ENCODE results near the gene MAP3K2.

MAP3K2 gene

DNA sequence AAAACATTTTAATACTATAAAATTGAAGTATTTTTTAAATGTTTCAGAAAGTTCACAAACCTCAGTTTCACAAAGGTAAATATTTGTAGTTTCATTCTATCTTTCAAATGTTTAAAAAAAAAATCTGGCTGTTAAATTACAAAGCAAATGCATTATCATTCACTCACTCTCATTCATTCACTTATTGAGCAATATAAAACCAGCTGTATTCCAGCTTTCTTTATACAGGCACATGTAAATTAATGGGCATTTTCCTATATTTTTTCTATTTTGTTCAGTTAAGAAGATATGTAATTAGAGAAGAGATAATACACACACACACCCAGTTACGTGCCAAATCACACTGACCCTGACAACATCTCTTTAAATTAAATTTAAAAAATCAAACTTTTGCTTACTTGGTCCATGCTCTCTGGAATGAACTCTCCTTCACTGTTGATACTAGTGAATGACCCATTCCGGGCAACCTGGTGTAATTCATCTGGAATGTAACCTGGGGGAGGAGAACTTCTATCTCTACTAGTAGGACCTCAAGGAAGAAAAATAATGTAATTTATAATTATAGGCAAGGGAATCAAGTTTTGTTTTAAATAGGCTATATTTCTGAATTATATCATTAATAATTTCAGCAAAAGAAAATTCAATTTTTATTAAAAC, 61.4 kb downstream of the MAP3K2 start:
- H3K36me3 ChIP-seq (ENCODE audit: insufficient read depth, low read length) = peaks cover 35% of the 10 kb centered on the region
- H3K9ac ChIP-seq (ENCODE audit: low read depth, low read length) = no peak overlapping the region
- no peaks in the 10 kb centered on the region for H3K9me3 ChIP-seq (replicated peaks; ENCODE audit: low read length)
- no peak overlapping the region for H3K4me2 ChIP-seq (ENCODE audit: low read length)
- H3K27me3 ChIP-seq (ENCODE audit: control insufficient read depth, insufficient read depth, low read length) = no peaks in the 10 kb centered on the region
- H3K4me1 ChIP-seq (ENCODE audit: control insufficient read depth, insufficient read depth, low read length) = no peaks in the 10 kb centered on the region
- no peak overlapping the region for H3K4me3 ChIP-seq (ENCODE audit: low read length)

- Histone ChIP-seq H3K4me3 (ENCODE audit: low read length) (no peak overlapping the region), H3K4me2 (ENCODE audit: low read length) (no peak overlapping the region), H3K27me3 (ENCODE audit: control insufficient read depth, insufficient read depth, low read length) (no peaks in the 10 kb centered on the region), H3K9me3 (replicated peaks; ENCODE audit: low read length) (no peaks in the 10 kb centered on the region), H3K9ac (ENCODE audit: low read depth, low read length) (no peak overlapping the region), H3K36me3 (ENCODE audit: insufficient read depth, low read length) (peaks cover 43% of the 10 kb centered on the region), H3K4me1 (ENCODE audit: control insufficient read depth, insufficient read depth, low read length) (no peaks in the 10 kb centered on the region)
Observed at GRCh38 chr2:127324635-127325034, 63.1 kb downstream of the MAP3K2 start.

DNA sequence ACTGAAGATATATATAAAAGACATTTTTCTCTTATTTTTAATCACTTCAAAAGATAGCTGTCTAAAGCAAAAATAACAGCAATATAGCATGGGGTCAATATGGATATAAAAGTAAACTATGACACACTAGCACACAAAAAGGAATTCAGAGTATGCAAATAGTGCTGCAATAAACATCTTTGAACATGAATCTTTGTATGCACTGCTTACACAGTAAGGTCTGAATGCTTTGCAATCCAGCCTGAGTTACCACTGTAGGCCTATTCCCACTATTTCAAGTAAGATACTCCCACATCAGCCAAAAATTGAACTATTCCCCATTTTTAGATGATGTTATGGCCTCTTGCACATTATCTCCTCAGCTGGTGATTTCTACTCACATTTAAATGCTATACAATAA, 66.5 kb downstream of the MAP3K2 start:
- Histone ChIP-seq H3K4me2 (ENCODE audit: low read length) (no peak overlapping the region), H3K36me3 (ENCODE audit: insufficient read depth, low read length) (peaks cover 56% of the 10 kb centered on the region), H3K4me1 (ENCODE audit: control insufficient read depth, insufficient read depth, low read length) (no peaks in the 10 kb centered on the region), H3K27me3 (ENCODE audit: control insufficient read depth, insufficient read depth, low read length) (no peaks in the 10 kb centered on the region), H3K9me3 (replicated peaks; ENCODE audit: low read length) (no peaks in the 10 kb centered on the region), H3K4me3 (ENCODE audit: low read length) (no peak overlapping the region), H3K9ac (ENCODE audit: low read depth, low read length) (no peak overlapping the region)

DNA sequence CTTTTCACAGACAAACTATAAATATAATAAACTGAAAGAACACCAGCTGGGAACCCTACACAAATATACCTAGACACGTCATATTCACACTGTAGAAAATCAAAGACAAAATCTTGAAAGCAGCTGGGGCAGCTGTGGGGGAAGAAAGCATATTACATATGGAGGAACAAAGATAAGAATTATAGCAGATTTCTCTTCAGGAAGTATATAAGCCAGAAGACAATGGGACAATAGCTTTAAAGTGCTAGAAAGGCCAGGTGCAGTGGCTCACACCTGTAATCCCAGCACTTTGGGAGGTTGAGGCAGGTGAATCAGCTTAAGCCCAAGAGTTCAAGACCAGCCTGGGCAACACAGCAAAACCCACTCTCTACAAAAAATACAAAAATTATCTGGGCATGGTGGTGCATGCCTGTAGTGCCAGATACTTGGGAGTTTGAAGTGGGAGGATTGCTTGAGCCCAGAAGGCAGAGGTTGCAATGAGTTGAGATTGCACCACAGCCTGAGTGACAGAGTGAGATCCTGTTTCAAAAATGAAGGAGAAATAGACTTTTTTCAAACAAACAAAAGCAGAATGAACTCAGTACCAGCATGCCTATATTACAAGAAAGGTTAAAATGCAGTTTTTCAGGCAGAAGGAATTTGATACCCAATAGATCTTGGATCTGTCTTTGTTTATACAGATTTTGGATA, 67.0 kb downstream of the MAP3K2 start:
- Histone ChIP-seq H3K4me3 (ENCODE audit: low read length) (no peak overlapping the region), H3K9me3 (replicated peaks; ENCODE audit: low read length) (no peaks in the 10 kb centered on the region), H3K4me2 (ENCODE audit: low read length) (no peak overlapping the region), H3K9ac (ENCODE audit: low read depth, low read length) (no peak overlapping the region), H3K36me3 (ENCODE audit: insufficient read depth, low read length) (peaks cover 57% of the 10 kb centered on the region), H3K4me1 (ENCODE audit: control insufficient read depth, insufficient read depth, low read length) (no peaks in the 10 kb centered on the region), H3K27me3 (ENCODE audit: control insufficient read depth, insufficient read depth, low read length) (no peaks in the 10 kb centered on the region)

GRCh38 chr2:127320067-127320466, 67.7 kb downstream of the MAP3K2 start:
- no peak overlapping the region for H3K9ac ChIP-seq (ENCODE audit: low read depth, low read length)
- H3K36me3 ChIP-seq (ENCODE audit: insufficient read depth, low read length) = peaks cover 57% of the 10 kb centered on the region
- no peak overlapping the region for H3K4me3 ChIP-seq (ENCODE audit: low read length)
- no peaks in the 10 kb centered on the region for H3K27me3 ChIP-seq (ENCODE audit: control insufficient read depth, insufficient read depth, low read length)
- no peak overlapping the region for H3K4me2 ChIP-seq (ENCODE audit: low read length)
- H3K4me1 ChIP-seq (ENCODE audit: control insufficient read depth, insufficient read depth, low read length) = no peaks in the 10 kb centered on the region
- no peaks in the 10 kb centered on the region for H3K9me3 ChIP-seq (replicated peaks; ENCODE audit: low read length)

GRCh38 chr2:127314193-127314988, 73.4 kb downstream of the MAP3K2 start:
- Histone ChIP-seq H3K4me2 (ENCODE audit: low read length) (no peak overlapping the region), H3K9me3 (replicated peaks; ENCODE audit: low read length) (no peaks in the 10 kb centered on the region), H3K36me3 (ENCODE audit: insufficient read depth, low read length) (peaks cover 53% of the 10 kb centered on the region), H3K4me3 (ENCODE audit: low read length) (no peak overlapping the region), H3K9ac (ENCODE audit: low read depth, low read length) (no peak overlapping the region), H3K27me3 (ENCODE audit: control insufficient read depth, insufficient read depth, low read length) (no peaks in the 10 kb centered on the region), H3K4me1 (ENCODE audit: control insufficient read depth, insufficient read depth, low read length) (no peaks in the 10 kb centered on the region)

- Histone ChIP-seq H3K4me2 (ENCODE audit: low read length) (no peak overlapping the region), H3K4me1 (ENCODE audit: control insufficient read depth, insufficient read depth, low read length) (no peaks in the 10 kb centered on the region), H3K27me3 (ENCODE audit: control insufficient read depth, insufficient read depth, low read length) (no peaks in the 10 kb centered on the region), H3K36me3 (ENCODE audit: insufficient read depth, low read length) (peaks cover 53% of the 10 kb centered on the region), H3K9me3 (replicated peaks; ENCODE audit: low read length) (no peaks in the 10 kb centered on the region), H3K4me3 (ENCODE audit: low read length) (no peak overlapping the region), H3K9ac (ENCODE audit: low read depth, low read length) (no peak overlapping the region)
Observed at GRCh38 chr2:127313406-127313805, 74.4 kb downstream of the MAP3K2 start.

DNA sequence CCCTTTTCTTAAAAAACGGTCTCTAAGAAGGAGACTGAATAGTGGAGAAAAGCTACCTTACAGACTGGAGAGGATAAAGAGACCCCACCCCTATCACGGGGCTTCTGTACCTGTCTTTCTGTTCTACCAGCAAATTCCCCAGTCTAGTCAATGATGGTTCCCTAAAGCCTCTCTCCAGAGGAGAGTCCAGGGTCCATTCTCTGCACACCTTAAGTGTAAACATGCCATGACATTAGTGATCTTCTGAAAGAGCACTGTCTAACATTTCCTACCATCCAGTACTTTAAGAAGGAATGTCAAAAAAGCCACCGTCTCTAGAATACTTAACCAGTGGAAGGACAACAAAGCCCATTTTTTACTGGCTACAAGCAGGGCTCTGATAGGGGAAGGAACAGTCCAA, 76.8 kb downstream of the MAP3K2 start:
- Histone ChIP-seq H3K9ac (ENCODE audit: low read depth, low read length) (no peak overlapping the region), H3K4me1 (ENCODE audit: control insufficient read depth, insufficient read depth, low read length) (no peaks in the 10 kb centered on the region), H3K4me3 (ENCODE audit: low read length) (no peak overlapping the region), H3K36me3 (ENCODE audit: insufficient read depth, low read length) (peaks cover 53% of the 10 kb centered on the region), H3K27me3 (ENCODE audit: control insufficient read depth, insufficient read depth, low read length) (no peaks in the 10 kb centered on the region), H3K9me3 (replicated peaks; ENCODE audit: low read length) (no peaks in the 10 kb centered on the region), H3K4me2 (ENCODE audit: low read length) (no peak overlapping the region)

DNA sequence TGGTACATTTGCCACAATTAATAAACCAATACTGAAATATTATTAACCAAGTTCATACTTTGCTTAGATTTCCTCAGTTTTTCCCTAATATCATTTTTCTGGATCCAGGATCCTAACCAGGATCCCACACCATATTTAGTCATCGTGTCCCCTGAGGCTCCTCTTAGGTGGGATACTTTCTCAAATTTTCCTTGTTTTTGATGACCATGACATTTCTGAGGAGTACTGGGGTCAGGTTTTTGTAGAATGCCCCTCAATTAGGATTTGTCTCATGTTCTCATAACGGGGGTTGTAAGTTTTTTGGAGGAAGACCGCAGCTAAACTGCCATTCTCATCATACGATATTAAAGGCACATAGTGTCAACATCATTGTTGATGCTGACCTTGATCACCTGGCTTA, 78.3 kb downstream of the MAP3K2 start:
- Histone ChIP-seq H3K4me1 (ENCODE audit: control insufficient read depth, insufficient read depth, low read length) (no peaks in the 10 kb centered on the region), H3K4me3 (ENCODE audit: low read length) (no peak overlapping the region), H3K36me3 (ENCODE audit: insufficient read depth, low read length) (peaks cover 52% of the 10 kb centered on the region), H3K27me3 (ENCODE audit: control insufficient read depth, insufficient read depth, low read length) (no peaks in the 10 kb centered on the region), H3K4me2 (ENCODE audit: low read length) (no peak overlapping the region), H3K9me3 (replicated peaks; ENCODE audit: low read length) (no peaks in the 10 kb centered on the region), H3K9ac (ENCODE audit: low read depth, low read length) (no peak overlapping the region)

- Histone ChIP-seq H3K4me1 (ENCODE audit: control insufficient read depth, insufficient read depth, low read length) (no peaks in the 10 kb centered on the region), H3K9me3 (replicated peaks; ENCODE audit: low read length) (no peaks in the 10 kb centered on the region), H3K9ac (ENCODE audit: low read depth, low read length) (no peak overlapping the region), H3K4me2 (ENCODE audit: low read length) (no peak overlapping the region), H3K4me3 (ENCODE audit: low read length) (no peak overlapping the region), H3K36me3 (ENCODE audit: insufficient read depth, low read length) (peaks cover 44% of the 10 kb centered on the region), H3K27me3 (ENCODE audit: control insufficient read depth, insufficient read depth, low read length) (no peaks in the 10 kb centered on the region)
Observed at GRCh38 chr2:127308586-127309138, 79.1 kb downstream of the MAP3K2 start.

GRCh38 chr2:127305990-127306585, 81.7 kb downstream of the MAP3K2 start:
- no peak overlapping the region for H3K4me3 ChIP-seq (ENCODE audit: low read length)
- no peak overlapping the region for H3K9ac ChIP-seq (ENCODE audit: low read depth, low read length)
- H3K36me3 ChIP-seq (ENCODE audit: insufficient read depth, low read length) = peaks cover 35% of the 10 kb centered on the region
- no peak overlapping the region for H3K4me2 ChIP-seq (ENCODE audit: low read length)
- no peaks in the 10 kb centered on the region for H3K4me1 ChIP-seq (ENCODE audit: control insufficient read depth, insufficient read depth, low read length)
- no peaks in the 10 kb centered on the region for H3K27me3 ChIP-seq (ENCODE audit: control insufficient read depth, insufficient read depth, low read length)
- no peaks in the 10 kb centered on the region for H3K9me3 ChIP-seq (replicated peaks; ENCODE audit: low read length)

All from skeletal muscle satellite cell (primary cell).